DND-41 (cell line): ENCODE data around the gene CSNK2A2.

Source experiments
- ATAC-seq: fragments of 200-7000 bp; cut with Tn5 transposase; 3 replicates; pipeline ENCODE4 v1.9.1; 2021; ENCODE audit warnings: low read depth; ENCODE audit not compliant: insufficient read depth
- DNase-seq: peaks from one replicate; pipeline ENCODE4 v3.0.0-alpha.2; 2020
- H2AFZ ChIP-seq: 2 replicates; pipeline ENCODE4 v1.6.0; 2012; ENCODE audit warnings: low read depth, low read length
- H3K27ac ChIP-seq: 2 replicates; pipeline ENCODE4 v1.5.1; 2012; ENCODE audit warnings: low read length, inconsistent platforms
- H3K27me3 ChIP-seq: fragments of 200-600 bp; sonication (generic); 2 replicates; pipeline ENCODE4 v1.6.0; 2012; ENCODE audit warnings: low read length, mild to moderate bottlenecking, inconsistent platforms; ENCODE audit not compliant: insufficient read depth, poor library complexity
- H3K36me3 ChIP-seq: 2 replicates; pipeline ENCODE4 v1.5.1; 2012; ENCODE audit warnings: low read length, inconsistent platforms; ENCODE audit not compliant: insufficient read depth
- H3K4me1 ChIP-seq: 2 replicates; pipeline ENCODE4 v1.5.1; 2012; ENCODE audit warnings: mild to moderate bottlenecking, low read length; ENCODE audit not compliant: insufficient read depth
- H3K4me2 ChIP-seq: 2 replicates; pipeline ENCODE4 v1.6.0; 2012; ENCODE audit warnings: mild to moderate bottlenecking, moderate library complexity, low read length, inconsistent platforms; ENCODE audit not compliant: insufficient read depth
- H3K4me3 ChIP-seq, 2 experiments: fragments of 200-600 bp in 1 of 2; shearing (Covaris generic) in 1 of 2; 2 replicates each; pipeline ENCODE4 v1.5.1; 2012 to 2016; ENCODE audit warnings: inconsistent platforms in 2 of 2, low read length in 2 of 2, mild to moderate bottlenecking in 2 of 2, low read depth in 1 of 2, moderate library complexity in 1 of 2
- H3K79me2 ChIP-seq: 2 replicates; pipeline ENCODE4 v1.6.0; 2012; ENCODE audit warnings: low read length, inconsistent platforms; ENCODE audit not compliant: insufficient read depth
- H3K9ac ChIP-seq: 2 replicates; pipeline ENCODE4 v1.6.0; 2012; ENCODE audit warnings: low read depth, mild to moderate bottlenecking, inconsistent platforms, low read length, moderate library complexity
- H3K9me3 ChIP-seq: 2 replicates; pipeline ENCODE4 v1.5.1; 2012; ENCODE audit warnings: low read length, moderate library complexity, mild to moderate bottlenecking, inconsistent platforms; ENCODE audit not compliant: insufficient read depth, severe bottlenecking
- H4K20me1 ChIP-seq: 2 replicates; pipeline ENCODE4 v1.6.0; 2012; ENCODE audit warnings: low read length; ENCODE audit not compliant: insufficient read depth
- CTCF ChIP-seq: IDR thresholded peaks from 2 replicates; pipeline ENCODE4 v1.5.1; 2012; ENCODE audit warnings: borderline replicate concordance, low read length, moderate library complexity, mild to moderate bottlenecking; ENCODE audit not compliant: poor library complexity, severe bottlenecking; ENCODE audit errors: extremely low read depth
- EZH2 ChIP-seq: IDR thresholded peaks from 3 replicates; pipeline ENCODE4 v1.6.1; 2012; ENCODE audit warnings: borderline replicate concordance, low read depth, mild to moderate bottlenecking, moderate library complexity, low read length, inconsistent platforms; ENCODE audit not compliant: severe bottlenecking

The CSNK2A2 gene

DNA sequence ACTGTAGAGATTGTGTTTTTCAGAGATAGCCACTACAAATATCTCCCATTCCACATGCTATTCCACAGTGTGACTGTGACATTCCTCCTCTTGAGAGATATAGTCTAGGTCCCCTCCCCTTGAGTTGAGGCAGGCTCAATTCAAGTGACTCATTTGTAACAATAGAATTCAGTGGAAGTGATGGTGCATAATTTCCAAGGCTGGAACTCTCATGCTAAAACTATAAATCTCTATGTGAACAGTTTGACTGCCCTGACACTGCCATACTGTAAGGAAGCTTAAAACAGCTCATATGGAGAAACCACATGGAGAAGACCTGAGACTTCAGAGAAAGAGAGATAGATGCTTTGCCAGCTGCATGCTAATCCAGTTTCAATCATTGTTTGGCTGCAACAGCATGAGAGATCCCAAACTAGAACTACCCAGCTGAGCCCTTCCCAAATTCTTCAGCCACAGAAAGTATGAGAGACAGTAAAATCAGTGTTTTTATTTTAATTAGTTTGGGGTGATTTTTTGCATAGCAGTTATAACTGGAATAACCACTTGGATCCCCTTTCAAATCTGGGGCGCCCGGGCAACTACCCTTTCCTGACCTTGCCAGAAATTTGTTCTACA, 19.5 kb upstream of the CSNK2A2 start:
- DNase-seq: no peak
- no peak for ATAC-seq

DNA sequence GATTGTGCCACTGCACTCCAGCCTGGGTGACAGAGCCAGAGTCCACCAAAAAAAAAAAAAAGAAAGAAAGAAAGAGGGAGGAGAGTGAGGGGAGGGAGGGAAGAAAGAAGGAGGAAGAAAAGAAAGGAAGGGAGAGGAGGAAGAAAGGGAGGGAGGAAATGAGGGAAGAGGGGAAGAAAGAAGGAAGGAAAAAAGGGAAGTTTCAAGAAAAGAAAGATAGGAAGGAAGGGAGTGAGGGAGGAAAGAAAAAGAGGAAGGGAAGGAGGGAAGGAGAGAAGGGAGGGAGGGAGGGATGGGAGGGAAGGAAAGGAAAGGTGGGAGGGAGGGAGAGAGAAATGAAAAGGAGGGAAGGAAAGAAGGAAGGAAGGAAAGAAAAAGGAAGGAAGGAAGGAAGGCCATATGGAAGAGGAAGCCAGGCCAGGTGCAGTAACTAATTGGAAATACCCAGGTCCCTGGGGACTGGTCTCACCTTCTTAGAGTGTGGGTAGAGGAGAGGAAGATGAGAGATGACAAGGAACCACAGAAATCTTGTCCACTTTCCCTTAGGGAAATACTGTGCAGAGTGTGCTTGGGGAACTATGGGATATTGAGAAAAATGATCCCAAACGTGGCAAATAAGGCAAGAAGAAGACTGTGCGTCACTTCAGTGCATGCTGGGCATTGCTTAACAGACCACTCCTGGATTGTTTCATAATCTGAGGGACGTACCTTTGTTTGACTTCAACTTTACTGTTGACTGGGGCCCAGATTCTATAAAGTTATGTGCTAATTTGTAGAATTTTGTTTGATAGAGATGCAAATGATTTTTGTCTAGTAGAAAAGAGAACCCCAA, 15.1 kb upstream of the CSNK2A2 start:
- Histone ChIP-seq H3K4me3 (no peak overlapping the region), H3K79me2 (no peaks in the 10 kb centered on the region), H3K9me3 (no peaks in the 10 kb centered on the region), H3K9ac (no peak overlapping the region), H3K27ac (no peak overlapping the region), H3K36me3 (no peaks in the 10 kb centered on the region), H2AFZ (no peak overlapping the region), H3K4me1 (no peaks in the 10 kb centered on the region), H4K20me1 (no peaks in the 10 kb centered on the region), H3K27me3 (peaks cover 4% of the 10 kb centered on the region), H3K4me2 (no peak overlapping the region)
- DNase-seq (no peak), ATAC-seq (no peak)
- TF ChIP-seq EZH2 (no peak), CTCF (no peak)

More for the DNA sequence above, 19.5 kb upstream of the CSNK2A2 start:
- Histone ChIP-seq H2AFZ (no peak overlapping the region), H3K27me3 (peaks cover 8% of the 10 kb centered on the region), H3K4me2 (no peak overlapping the region), H4K20me1 (no peaks in the 10 kb centered on the region), H3K79me2 (no peaks in the 10 kb centered on the region), H3K4me3 (no peak overlapping the region), H3K27ac (no peak overlapping the region), H3K9ac (no peak overlapping the region), H3K36me3 (no peaks in the 10 kb centered on the region), H3K4me1 (no peaks in the 10 kb centered on the region), H3K9me3 (no peaks in the 10 kb centered on the region)
- TF ChIP-seq CTCF (no peak), EZH2 (no peak)

GRCh38 chr16:58211846-58212245, 13.9 kb upstream of the CSNK2A2 start:
- no peak overlapping the region for H3K9ac ChIP-seq
- no peak overlapping the region for H3K27ac ChIP-seq
- H3K4me3 ChIP-seq: no peak overlapping the region
- no peaks in the 10 kb centered on the region for H3K36me3 ChIP-seq
- H3K4me2 ChIP-seq: no peak overlapping the region
- no peak for DNase-seq
- no peaks in the 10 kb centered on the region for H3K79me2 ChIP-seq
- no peaks in the 10 kb centered on the region for H3K9me3 ChIP-seq
- H4K20me1 ChIP-seq: no peaks in the 10 kb centered on the region
- no peaks in the 10 kb centered on the region for H3K4me1 ChIP-seq
- ATAC-seq: no peak
- peaks cover 8% of the 10 kb centered on the region for H3K27me3 ChIP-seq
- H2AFZ ChIP-seq: no peak overlapping the region
- TF ChIP-seq CTCF (no peak), EZH2 (no peak)
